Stomach (tissue), 9 donors: Measurements from ENCODE around the gene GPC6. TPM values are rescaled to one million over a fixed set of nuclear protein-coding genes. Genes with fewer than 3 reads are reported as not detected.
A peak's percentile ranks its signal among the peaks of the same experiment; 100 is the strongest.

ENCODE experiments used
- DNase-seq, 2 donors: peaks; one replicate each; pipeline versions ENCODE4 v3.0.0 to v3.0.0-alpha.2; 2013 to 2019
- H3K27ac ChIP-seq, 5 donors: fragments of 200-600 bp in 4 of 5; sonication (generic) in 4 of 5; one replicate each; pipeline ENCODE4 v1.5.1; 2013 to 2019; ENCODE audit warnings: mild to moderate bottlenecking in 1 of 5, moderate library complexity in 1 of 5
- H3K27me3 ChIP-seq, 3 donors: fragments of 200-600 bp; sonication (generic); one replicate each; pipeline ENCODE4 v1.5.1; 2017 to 2019; ENCODE audit warnings: mixed run types in 1 of 3
- H3K36me3 ChIP-seq, 4 donors: fragments of 200-600 bp; sonication (generic); 1 replicate in 3 of 4; 2 replicates in 1 of 4; pipeline ENCODE4 v1.5.1; 2016 to 2019
- H3K4me1 ChIP-seq, 4 donors: fragments of 200-600 bp; sonication (generic); one replicate each; pipeline ENCODE4 v1.5.1; 2016 to 2019
- H3K4me3 ChIP-seq, 4 donors: fragments of 200-600 bp; sonication (generic) in 3 of 4; one replicate each; pipeline ENCODE4 v1.5.1; 2016 to 2019; ENCODE audit warnings: mild to moderate bottlenecking in 1 of 4
- H3K9me3 ChIP-seq, 4 donors: fragments of 200-600 bp; sonication (generic); one replicate each; pipeline ENCODE4 v1.5.1; 2016 to 2019
- EP300 ChIP-seq: sonication (generic); formaldehyde crosslinking; IDR thresholded peaks from one replicate; pipeline ENCODE4 v1.6.1; 2017; ENCODE audit warnings: antibody characterized with exemption
- POLR2A ChIP-seq, 4 donors: fragments of 450-650 bp; IDR thresholded peaks; one replicate each; pipeline ENCODE4 v1.6.1; 2016; ENCODE audit warnings: antibody characterized with exemption in 4 of 4, control low read depth in 2 of 4, mild to moderate bottlenecking in 1 of 4, moderate library complexity in 1 of 4
- POLR2AphosphoS5 ChIP-seq, 3 donors: sonication (generic); formaldehyde crosslinking; IDR thresholded peaks; one replicate each; pipeline ENCODE4 v1.6.1; 2016; ENCODE audit warnings: antibody characterized with exemption in 3 of 3
- WGBS, 5 donors: extraction: QIAGEN DNeasy Blood & Tissue Kit in 3 of 5; methylation state at CpG; one replicate each; pipeline versions ENCODE4 v1.1.5 to v1.1.7; 2013 to 2018; 5-methylcytosine and 5-hydroxymethylcytosine counted together
- intact Hi-C: fragments of 100-400 bp; cut with DNase I; formaldehyde crosslinking; loops from one replicate; pipeline ENCODE4 v1.15.1; 2023; ENCODE audit warnings: low total_unique reads
- polyA plus RNA-seq, 3 donors: library from polyadenylated mRNA; stranded (reverse); fragments of 200-250 nt; gene quantifications; one replicate each; pipeline ENCODE4 v1.2.3, GENCODE V29; 2013
- total RNA-seq, 5 donors: library from RNA; depleted of rRNA; stranded (reverse); fragments of >200 nt; gene quantifications; one replicate each; pipeline versions ENCODE4 v1.1.0 to v1.2.3, GENCODE V29; 2014 to 2016
- TF ChIP-seq, protein P1 (sequence below), 7 experiments: fragments of 450-650 bp in 4 of 7; fragments of 200-600 bp in 3 of 7; sonication (generic) in 3 of 7; IDR thresholded peaks; one replicate each; pipeline ENCODE4 v1.5.1; 2016 to 2019; ENCODE audit warnings: antibody characterized with exemption in 7 of 7, control low read depth in 2 of 7, mild to moderate bottlenecking in 1 of 7
- donor health status: healthy with polysubstance abuse.
- donor health status: Bipolar disorder and iron deficiency.
- donor health status: healthy.

Gene GPC6
- total and polyA plus RNA-seq, 8 donors: 0.70 to 52.7 (median 5.6) TPM

DNA sequence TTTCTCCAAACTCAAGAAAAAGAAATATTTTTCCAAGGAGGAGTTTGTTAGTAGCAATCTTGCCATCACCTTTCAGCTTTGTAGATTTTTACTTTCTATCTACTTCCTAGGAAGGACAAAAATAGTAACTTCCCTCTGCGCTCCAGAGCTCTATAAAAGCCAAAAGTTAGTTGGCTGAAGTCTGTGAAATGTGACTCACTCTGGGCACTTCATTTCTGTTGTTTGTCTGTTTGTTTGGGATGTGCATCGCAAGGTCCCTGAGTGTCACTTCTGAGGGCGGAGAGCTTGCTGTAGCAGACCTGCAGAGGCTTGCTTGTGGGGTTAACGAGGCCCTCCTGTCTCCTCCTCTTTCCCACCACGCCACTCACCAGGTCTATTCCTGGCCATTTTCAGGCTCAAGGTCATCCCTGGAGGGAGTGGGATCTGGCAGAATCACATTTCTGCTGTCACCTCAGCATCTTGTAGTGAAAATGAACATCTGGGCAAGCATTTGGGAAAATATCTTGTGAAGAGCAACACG is 307.6 kb downstream of the GPC6 start:
- WGBS, 5 donors: 55 to 73% (median 67%) methylated on average over 5 to 6 of the region's 6 CpGs
- Histone ChIP-seq H3K27me3 (no peaks in the 10 kb centered on the region), H3K4me1 (no peaks in the 10 kb centered on the region), H3K9me3 (no peaks in the 10 kb centered on the region), H3K27ac (peak overlapping the region in 2 of 5 donors; percentile 29 to 38), H3K4me3 (no peak overlapping the region), H3K36me3 (no peaks in the 10 kb centered on the region)
- TF ChIP-seq POLR2AphosphoS5 (IDR thresholded peaks at IDR 0.05): no peak
- TF ChIP-seq EP300: no peak
- TF ChIP-seq, protein P1, sequence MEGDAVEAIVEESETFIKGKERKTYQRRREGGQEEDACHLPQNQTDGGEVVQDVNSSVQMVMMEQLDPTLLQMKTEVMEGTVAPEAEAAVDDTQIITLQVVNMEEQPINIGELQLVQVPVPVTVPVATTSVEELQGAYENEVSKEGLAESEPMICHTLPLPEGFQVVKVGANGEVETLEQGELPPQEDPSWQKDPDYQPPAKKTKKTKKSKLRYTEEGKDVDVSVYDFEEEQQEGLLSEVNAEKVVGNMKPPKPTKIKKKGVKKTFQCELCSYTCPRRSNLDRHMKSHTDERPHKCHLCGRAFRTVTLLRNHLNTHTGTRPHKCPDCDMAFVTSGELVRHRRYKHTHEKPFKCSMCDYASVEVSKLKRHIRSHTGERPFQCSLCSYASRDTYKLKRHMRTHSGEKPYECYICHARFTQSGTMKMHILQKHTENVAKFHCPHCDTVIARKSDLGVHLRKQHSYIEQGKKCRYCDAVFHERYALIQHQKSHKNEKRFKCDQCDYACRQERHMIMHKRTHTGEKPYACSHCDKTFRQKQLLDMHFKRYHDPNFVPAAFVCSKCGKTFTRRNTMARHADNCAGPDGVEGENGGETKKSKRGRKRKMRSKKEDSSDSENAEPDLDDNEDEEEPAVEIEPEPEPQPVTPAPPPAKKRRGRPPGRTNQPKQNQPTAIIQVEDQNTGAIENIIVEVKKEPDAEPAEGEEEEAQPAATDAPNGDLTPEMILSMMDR (IDR thresholded peaks at IDR 0.05): no peak
- TF ChIP-seq POLR2A (IDR thresholded peaks at IDR 0.05): no peak
- intact Hi-C loops: no loop called here
- peak in 1 of 2 donors; percentile 8 for DNase-seq

DNA sequence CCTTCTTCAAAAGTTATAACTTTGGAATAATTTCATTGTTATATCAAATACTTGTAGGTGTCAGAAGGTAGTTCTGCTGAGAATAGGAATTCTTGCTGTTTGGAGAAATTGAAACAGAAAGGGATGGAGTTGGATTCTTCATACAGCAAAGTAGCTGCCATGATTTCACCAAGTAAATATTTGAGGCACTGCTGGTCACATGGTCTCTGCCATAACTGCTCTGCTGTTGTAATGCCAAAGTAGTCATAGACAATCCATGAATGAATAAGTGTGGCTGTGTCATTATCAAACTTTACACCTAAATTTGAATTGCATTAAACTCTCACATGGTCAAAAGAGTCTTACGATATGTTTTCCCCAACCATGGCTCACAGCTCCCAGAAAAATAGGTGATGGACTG is 308.6 kb downstream of the GPC6 start:
- Histone ChIP-seq H3K27ac (no peak overlapping the region), H3K4me3 (no peak overlapping the region), H3K9me3 (peaks cover 0 to 3% (median 0%) of the 10 kb centered on the region in 4 donors), H3K4me1 (no peaks in the 10 kb centered on the region), H3K36me3 (no peaks in the 10 kb centered on the region), H3K27me3 (no peaks in the 10 kb centered on the region)
- DNase-seq: no peak
- intact Hi-C loops: no loop called here
- WGBS, 5 donors: 90 to 100% (median 93%) methylated on average over 1 of the region's 1 CpG
- no peak for TF ChIP-seq POLR2AphosphoS5 (IDR thresholded peaks at IDR 0.05)
- TF ChIP-seq, protein P1 (IDR thresholded peaks at IDR 0.05): no peak
- TF ChIP-seq EP300: no peak
- no peak for TF ChIP-seq POLR2A (IDR thresholded peaks at IDR 0.05)

DNA sequence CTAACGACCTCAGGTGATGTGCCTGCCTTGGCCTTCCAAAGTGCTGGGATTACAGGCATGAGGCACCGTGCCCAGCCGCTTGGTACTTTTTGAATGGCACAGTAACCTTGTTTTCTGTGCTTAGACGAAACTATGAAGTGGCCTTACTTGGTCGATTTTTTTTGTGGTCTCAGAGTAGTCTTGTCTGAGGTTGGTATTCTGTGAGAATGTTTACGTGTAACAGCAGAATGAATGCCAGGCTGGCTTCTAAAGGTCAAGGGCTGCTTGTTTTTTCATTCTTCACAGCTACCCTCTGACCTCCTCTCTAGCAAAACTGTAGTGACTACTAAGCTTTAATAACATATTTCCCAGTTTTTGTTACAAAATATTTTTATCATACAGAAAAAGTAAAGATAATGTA is 313.3 kb downstream of the GPC6 start:
- TF ChIP-seq EP300: no peak
- TF ChIP-seq, protein P1 (IDR thresholded peaks at IDR 0.05): no peak
- TF ChIP-seq POLR2AphosphoS5 (IDR thresholded peaks at IDR 0.05): no peak
- TF ChIP-seq POLR2A (IDR thresholded peaks at IDR 0.05): no peak
- H3K36me3 ChIP-seq: no peaks in the 10 kb centered on the region
- no peaks in the 10 kb centered on the region for H3K27me3 ChIP-seq
- 74 to 82% (median 80%) methylated on average over 6 of the region's 6 CpGs for WGBS, 5 donors
- H3K4me3 ChIP-seq: no peak overlapping the region
- H3K9me3 ChIP-seq: peaks cover 0 to 3% (median 0%) of the 10 kb centered on the region in 4 donors
- intact Hi-C loops: no loop called here
- DNase-seq: no peak
- no peaks in the 10 kb centered on the region for H3K4me1 ChIP-seq
- no peak overlapping the region for H3K27ac ChIP-seq

DNA sequence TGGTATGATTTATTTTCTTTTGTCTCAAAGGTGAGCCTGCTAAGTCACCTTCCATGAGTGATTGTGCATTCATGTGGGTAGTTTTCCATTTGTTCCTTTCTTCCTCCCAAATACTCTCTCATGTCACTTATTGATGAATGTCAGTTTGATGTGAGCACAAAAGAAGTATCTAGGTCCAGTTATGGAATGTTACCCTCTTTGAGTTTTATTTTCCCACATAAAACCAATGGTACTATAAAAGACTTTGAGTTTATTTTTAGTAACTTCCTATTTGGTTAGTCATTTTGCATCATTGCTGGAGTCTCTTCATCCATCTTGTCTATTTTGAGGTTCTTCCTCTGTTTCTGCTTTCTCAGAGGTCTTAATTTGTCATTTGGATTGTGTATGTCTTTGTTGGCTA is 321.3 kb downstream of the GPC6 start:
- no peaks in the 10 kb centered on the region for H3K9me3 ChIP-seq
- no peak overlapping the region for H3K27ac ChIP-seq
- TF ChIP-seq EP300 (no peak), POLR2A (IDR thresholded peaks at IDR 0.05) (no peak), POLR2AphosphoS5 (IDR thresholded peaks at IDR 0.05) (no peak)
- TF ChIP-seq, protein P1 (IDR thresholded peaks at IDR 0.05): no peak
- intact Hi-C loops: no loop called here
- no peak for DNase-seq
- no peaks in the 10 kb centered on the region for H3K27me3 ChIP-seq
- H3K4me1 ChIP-seq: no peaks in the 10 kb centered on the region
- H3K4me3 ChIP-seq: no peak overlapping the region
- H3K36me3 ChIP-seq: no peaks in the 10 kb centered on the region
